Testis (tissue), 2 donors: ENCODE data around the gene TBATA.

Experiments
- CTCF ChIP-seq, 3 experiments: fragments of 450-650 bp in 2 of 3; fragments of 200-600 bp in 1 of 3; sonication (generic) in 1 of 3; IDR thresholded peaks; one replicate each; pipeline ENCODE4 v1.5.1; 2016 to 2019; ENCODE audit warnings: antibody characterized with exemption in 3 of 3, mild to moderate bottlenecking in 2 of 3, moderate library complexity in 1 of 3
- POLR2A ChIP-seq: fragments of 450-650 bp; IDR thresholded peaks from one replicate; pipeline ENCODE4 v1.6.1; 2017; ENCODE audit warnings: antibody characterized with exemption, mild to moderate bottlenecking, moderate library complexity

- TF ChIP-seq CTCF (IDR thresholded peaks at IDR 0.05) (no peak), POLR2A (no peak)
These were observed 42.0 kb upstream of the TBATA start for GRCh38 chr10:70827086-70827757.
